ENCODE measurements around the gene PELI3. TPM values are rescaled to one million over a fixed set of nuclear protein-coding genes. Genes with fewer than 3 reads are reported as not detected.

PELI3 gene
- total RNA-seq, 2 donors from 2014 or later, result 5.4 to 6.0 TPM

DNA sequence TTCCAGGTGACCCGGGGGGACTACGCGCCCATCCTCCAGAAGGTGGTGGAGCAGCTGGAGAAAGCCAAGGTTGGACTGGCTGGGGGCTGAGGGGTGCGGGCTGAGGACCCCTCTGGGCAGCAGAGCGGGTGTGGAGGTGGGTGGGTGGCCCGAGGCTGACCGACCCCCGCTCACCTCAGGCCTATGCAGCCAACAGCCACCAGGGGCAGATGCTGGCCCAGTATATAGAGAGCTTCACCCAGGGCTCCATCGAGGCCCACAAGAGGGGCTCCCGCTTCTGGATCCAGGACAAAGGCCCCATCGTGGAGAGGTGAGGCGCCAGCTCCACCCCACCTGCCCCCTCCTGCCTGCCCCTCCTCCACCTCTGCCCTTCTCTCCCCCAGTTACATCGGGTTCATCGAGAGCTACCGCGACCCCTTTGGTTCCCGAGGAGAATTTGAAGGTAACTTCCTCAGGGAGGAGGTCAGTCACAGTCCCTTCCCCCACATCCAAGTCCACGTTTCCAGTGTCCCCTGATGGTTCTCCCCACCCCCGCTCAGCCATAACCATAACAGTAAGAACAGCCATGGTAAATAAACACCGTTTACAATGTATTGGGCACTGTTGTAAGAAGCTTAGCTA, 24.7 kb downstream of the PELI3 start:
- Mint-ChIP-seq H3K27me3 (no peaks in the 10 kb centered on the region), H3K36me3 (no peaks in the 10 kb centered on the region), H3K4me1 (ENCODE audit: low read depth in 2 of 2) (peaks cover 0 to 3% of the 10 kb centered on the region in 2 donors), H3K27ac (no peak overlapping the region), H3K4me3 (no peak overlapping the region), H3K9me3 (no peaks in the 10 kb centered on the region)
- DNase-seq (ENCODE audit: low spot score) (no peak), ATAC-seq (no peak)

DNA sequence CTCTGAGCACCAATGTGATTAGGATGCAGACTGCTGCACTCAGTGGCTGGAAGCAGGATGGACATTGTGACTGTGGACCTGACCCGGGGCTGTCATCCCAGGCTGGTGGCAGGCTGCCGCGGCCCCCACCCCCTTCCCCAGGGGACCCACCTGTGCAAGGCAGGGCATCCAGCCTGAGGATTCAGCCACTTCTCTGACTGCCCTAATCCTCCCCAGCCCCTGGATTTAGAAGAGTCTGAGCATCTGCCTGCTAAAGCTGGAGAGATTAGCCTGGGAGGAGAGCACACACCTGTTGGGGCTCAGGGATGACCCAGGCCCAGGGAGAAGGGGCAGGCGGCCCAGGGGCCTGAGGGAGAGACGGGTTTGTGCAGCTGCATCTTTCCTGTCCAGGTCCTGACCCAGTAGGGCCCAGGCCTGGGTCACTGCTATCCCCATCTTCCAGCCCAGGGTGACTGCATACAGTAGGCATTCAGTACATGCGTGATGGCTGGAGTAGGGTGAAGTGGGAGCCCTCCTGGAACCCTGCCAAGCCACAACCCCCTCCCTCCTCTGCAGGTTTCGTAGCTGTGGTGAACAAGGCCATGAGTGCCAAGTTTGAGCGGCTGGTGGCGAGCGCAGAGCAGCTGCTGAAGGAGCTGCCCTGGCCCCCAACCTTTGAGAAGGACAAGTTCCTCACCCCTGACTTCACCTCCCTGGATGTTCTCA, 25.6 kb downstream of the PELI3 start:
- H3K27me3 Mint-ChIP-seq, result no peaks in the 10 kb centered on the region
- H3K27ac Mint-ChIP-seq, result no peak overlapping the region
- ATAC-seq (no peak), DNase-seq (ENCODE audit: low spot score) (no peak)
- H3K9me3 Mint-ChIP-seq, result no peaks in the 10 kb centered on the region
- no peak overlapping the region for H3K4me3 Mint-ChIP-seq
- H3K4me1 Mint-ChIP-seq (ENCODE audit: low read depth in 2 of 2), result peaks cover 0 to 3% of the 10 kb centered on the region in 2 donors
- H3K36me3 Mint-ChIP-seq, result no peaks in the 10 kb centered on the region

DNA sequence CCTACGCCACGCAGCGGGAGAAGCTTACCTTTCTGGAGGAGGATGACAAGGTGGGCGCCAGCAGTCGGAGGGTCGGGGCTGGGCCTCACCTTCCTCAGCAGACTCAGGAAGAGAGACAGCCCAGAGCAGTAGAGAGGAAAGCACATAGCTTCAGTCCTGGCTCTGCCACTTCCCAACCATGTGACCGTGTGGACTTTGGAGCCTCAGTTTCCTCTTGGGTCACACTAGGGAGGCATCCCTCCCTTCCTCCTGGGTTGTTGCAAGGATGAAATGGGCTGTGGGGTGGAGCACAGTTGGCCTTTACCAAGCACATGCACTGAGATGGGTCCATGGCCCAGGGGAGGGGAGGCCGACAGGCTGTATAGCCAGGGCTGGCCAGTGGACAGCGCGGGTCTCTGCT, 26.4 kb downstream of the PELI3 start:
- no peak for DNase-seq (ENCODE audit: low spot score)
- ATAC-seq, result no peak
- H3K9me3 Mint-ChIP-seq, result no peaks in the 10 kb centered on the region
- H3K36me3 Mint-ChIP-seq, result no peaks in the 10 kb centered on the region
- H3K27ac Mint-ChIP-seq, result no peak overlapping the region
- H3K4me3 Mint-ChIP-seq, result no peak overlapping the region
- H3K27me3 Mint-ChIP-seq, result no peaks in the 10 kb centered on the region
- peaks cover 0 to 3% of the 10 kb centered on the region in 2 donors for H3K4me1 Mint-ChIP-seq (ENCODE audit: low read depth in 2 of 2)

DNA sequence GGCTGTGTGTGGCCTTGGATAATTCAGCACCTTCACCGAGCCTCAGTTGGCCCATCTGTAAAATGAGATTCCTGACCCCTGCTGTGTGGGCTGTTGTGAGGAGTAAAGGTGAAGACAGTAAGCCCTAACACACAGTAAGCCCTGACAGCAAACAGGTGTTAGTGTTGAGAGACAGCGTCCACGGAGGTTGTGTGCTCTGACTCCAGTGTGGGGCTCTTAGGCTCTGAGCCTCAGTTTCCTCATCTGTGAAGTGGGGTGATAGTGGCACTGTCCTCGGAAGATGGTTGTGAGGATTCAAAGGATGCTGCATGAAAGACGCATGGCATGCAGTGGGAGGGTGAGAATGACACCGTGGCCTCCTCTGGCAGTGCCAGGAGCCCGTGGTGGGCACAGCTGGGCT, 27.8 kb downstream of the PELI3 start:
- no peak overlapping the region for H3K4me3 Mint-ChIP-seq

DNA sequence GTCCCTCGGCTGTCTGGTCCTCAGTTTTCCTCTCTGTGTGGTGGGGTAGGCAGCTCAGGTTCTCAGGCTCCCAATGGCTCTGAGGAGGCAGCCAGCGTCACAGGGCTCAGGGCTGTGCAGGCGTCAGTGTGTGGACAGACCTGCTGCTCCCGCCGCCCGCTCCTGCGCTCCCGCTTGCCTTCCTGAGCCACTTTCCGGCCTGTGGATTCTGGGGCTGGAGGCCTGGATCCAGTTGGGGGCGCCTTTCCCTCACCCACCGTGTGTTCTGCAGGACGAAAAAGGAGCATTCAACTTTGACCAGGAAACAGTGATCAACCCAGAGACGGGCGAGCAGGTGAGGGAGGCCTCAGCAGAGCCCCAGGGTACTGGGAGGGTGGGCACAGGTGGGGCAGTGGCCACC, 28.2 kb downstream of the PELI3 start:
- no peak overlapping the region for H3K4me3 Mint-ChIP-seq
- H3K27me3 Mint-ChIP-seq, result no peaks in the 10 kb centered on the region
- no peaks in the 10 kb centered on the region for H3K9me3 Mint-ChIP-seq
- no peak overlapping the region for H3K27ac Mint-ChIP-seq
- H3K36me3 Mint-ChIP-seq, result no peaks in the 10 kb centered on the region
- ATAC-seq (no peak), DNase-seq (ENCODE audit: low spot score) (no peak)
- peaks cover 0 to 3% of the 10 kb centered on the region in 2 donors for H3K4me1 Mint-ChIP-seq (ENCODE audit: low read depth in 2 of 2)

More for the DNA sequence above, 27.8 kb downstream of the PELI3 start:
- Mint-ChIP-seq H3K4me1 (ENCODE audit: low read depth in 2 of 2) (peaks cover 0 to 3% of the 10 kb centered on the region in 2 donors), H3K36me3 (no peaks in the 10 kb centered on the region), H3K9me3 (no peaks in the 10 kb centered on the region), H3K27ac (no peak overlapping the region), H3K27me3 (no peaks in the 10 kb centered on the region)
- DNase-seq (ENCODE audit: low spot score), result no peak
- no peak for ATAC-seq

DNA sequence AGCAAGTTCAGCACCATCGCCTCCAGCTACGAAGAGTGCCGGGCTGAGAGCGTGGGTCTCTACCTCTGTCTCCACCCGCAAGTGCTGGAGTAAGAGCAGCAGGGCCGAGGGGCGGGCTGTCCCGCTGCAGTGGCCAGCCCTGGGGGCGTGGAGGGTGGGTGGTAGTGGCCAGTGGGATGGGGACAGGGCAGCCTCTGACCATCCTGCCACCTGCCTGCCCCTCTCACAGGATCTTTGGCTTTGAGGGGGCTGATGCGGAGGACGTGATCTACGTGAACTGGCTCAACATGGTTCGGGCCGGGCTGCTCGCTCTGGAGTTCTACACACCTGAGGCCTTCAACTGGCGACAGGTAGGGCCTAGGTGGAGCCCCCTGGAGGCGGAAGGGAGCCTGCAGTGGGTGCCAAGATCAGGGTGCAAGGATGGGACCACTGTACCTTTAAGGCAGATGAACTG, 28.7 kb downstream of the PELI3 start:
- no peak overlapping the region for H3K27ac Mint-ChIP-seq
- DNase-seq (ENCODE audit: low spot score), result no peak
- no peaks in the 10 kb centered on the region for H3K36me3 Mint-ChIP-seq
- H3K9me3 Mint-ChIP-seq, result no peaks in the 10 kb centered on the region
- no peaks in the 10 kb centered on the region for H3K27me3 Mint-ChIP-seq
- no peak for ATAC-seq
- no peak overlapping the region for H3K4me3 Mint-ChIP-seq
- peaks cover 0 to 3% of the 10 kb centered on the region in 2 donors for H3K4me1 Mint-ChIP-seq (ENCODE audit: low read depth in 2 of 2)

DNA sequence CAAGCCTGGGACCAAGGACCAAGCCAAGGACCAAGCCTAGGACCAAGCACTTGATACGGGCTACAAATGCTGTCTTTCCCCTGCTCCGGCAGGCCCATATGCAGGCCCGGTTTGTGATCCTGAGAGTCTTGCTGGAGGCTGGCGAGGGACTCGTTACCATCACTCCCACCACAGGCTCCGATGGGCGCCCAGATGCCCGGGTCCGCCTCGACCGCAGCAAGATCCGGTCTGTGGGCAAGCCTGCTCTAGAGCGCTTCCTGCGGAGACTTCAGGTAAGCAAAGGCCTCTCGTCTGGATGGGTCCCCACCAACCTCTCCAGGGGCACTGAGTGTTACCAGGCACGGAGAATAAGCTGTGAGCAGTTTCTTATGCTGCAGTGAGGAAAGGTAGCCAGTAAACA, 30.5 kb downstream of the PELI3 start:
- no peaks in the 10 kb centered on the region for H3K27me3 Mint-ChIP-seq
- H3K27ac Mint-ChIP-seq, result no peak overlapping the region
- H3K36me3 Mint-ChIP-seq, result no peaks in the 10 kb centered on the region
- ATAC-seq (no peak), DNase-seq (ENCODE audit: low spot score) (no peak)
- H3K9me3 Mint-ChIP-seq, result no peaks in the 10 kb centered on the region
- peaks cover 0 to 3% of the 10 kb centered on the region in 2 donors for H3K4me1 Mint-ChIP-seq (ENCODE audit: low read depth in 2 of 2)
- no peak overlapping the region for H3K4me3 Mint-ChIP-seq

DNA sequence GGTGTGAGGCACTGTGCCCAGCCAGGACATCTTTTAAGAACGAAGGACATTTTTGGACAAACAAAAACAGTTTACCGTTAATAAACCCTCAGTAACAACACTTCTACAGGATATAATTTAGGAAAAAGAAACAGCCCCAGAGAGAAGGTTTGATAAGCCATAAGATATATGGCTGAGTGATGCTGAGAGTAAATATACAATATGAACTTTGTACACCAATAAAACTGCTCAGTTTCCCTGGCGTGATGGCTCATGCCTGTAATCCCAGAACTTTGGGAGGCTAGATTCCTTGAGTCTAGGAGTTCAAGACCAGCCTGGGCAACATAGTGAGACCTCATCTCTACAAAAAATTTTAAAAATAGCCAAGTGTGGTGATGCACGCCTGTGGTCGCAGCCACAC, 31.8 kb downstream of the PELI3 start:
- Mint-ChIP-seq H3K4me3 (no peak overlapping the region), H3K36me3 (no peaks in the 10 kb centered on the region), H3K9me3 (no peaks in the 10 kb centered on the region), H3K27me3 (no peaks in the 10 kb centered on the region), H3K27ac (no peak overlapping the region), H3K4me1 (ENCODE audit: low read depth in 2 of 2) (no peaks in the 10 kb centered on the region)
- DNase-seq (ENCODE audit: low spot score) (no peak), ATAC-seq (no peak)

DNA sequence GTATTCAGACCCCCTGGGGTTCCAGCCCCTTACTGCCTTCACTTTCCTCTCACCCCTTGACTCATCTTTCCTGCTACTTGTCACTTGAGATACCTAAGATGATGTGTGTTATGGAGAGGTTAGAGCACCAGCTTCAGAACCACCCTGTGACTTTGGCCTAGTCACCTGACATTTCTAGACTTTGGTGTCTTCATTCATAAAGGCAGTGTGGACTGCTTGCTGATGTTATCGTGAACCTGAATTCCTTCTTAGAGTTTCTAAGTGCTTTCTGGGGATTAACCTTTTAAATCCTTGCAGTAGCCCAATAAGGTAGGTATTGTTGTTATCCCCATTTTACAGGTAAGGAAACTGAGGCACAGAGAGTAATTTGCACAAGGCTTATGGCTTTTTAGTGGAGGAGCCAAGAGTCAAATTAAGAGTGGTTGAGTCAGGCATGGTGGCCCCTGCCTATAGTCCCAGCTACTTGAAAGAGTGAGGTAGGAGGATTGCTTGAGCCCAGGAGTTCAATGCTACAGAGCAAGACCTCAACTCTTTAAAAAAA, 38.6 kb downstream of the PELI3 start:
- H3K27ac Mint-ChIP-seq, result no peak overlapping the region
- H3K27me3 Mint-ChIP-seq, result no peaks in the 10 kb centered on the region
- no peak for DNase-seq (ENCODE audit: low spot score)
- no peaks in the 10 kb centered on the region for H3K4me1 Mint-ChIP-seq (ENCODE audit: low read depth in 2 of 2)
- H3K9me3 Mint-ChIP-seq, result no peaks in the 10 kb centered on the region
- no peak overlapping the region for H3K4me3 Mint-ChIP-seq
- no peak for ATAC-seq
- H3K36me3 Mint-ChIP-seq, result peaks cover 5% of the 10 kb centered on the region

DNA sequence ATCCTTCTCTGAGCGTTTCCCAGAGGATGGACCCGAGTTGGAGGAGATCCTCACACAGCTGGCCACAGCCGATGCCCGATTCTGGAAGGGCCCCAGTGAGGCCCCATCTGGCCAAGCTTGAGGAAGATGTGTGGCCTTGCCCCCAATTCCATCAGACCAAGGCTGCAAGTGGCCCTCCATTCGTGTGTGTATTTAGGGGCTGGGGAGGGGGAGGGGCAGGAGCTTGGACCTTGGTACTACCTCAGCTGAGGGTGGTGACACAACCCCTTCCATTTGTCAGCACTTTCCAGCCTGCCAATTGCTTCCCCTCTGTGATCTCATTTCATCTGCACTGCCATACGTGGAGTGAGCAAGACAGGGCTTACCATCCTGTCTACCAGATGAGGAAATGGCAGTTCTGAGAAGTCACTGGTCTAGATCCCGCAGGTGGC, 42.4 kb downstream of the PELI3 start:
- Mint-ChIP-seq H3K27ac (no peak overlapping the region), H3K4me3 (no peak overlapping the region)

DNA sequence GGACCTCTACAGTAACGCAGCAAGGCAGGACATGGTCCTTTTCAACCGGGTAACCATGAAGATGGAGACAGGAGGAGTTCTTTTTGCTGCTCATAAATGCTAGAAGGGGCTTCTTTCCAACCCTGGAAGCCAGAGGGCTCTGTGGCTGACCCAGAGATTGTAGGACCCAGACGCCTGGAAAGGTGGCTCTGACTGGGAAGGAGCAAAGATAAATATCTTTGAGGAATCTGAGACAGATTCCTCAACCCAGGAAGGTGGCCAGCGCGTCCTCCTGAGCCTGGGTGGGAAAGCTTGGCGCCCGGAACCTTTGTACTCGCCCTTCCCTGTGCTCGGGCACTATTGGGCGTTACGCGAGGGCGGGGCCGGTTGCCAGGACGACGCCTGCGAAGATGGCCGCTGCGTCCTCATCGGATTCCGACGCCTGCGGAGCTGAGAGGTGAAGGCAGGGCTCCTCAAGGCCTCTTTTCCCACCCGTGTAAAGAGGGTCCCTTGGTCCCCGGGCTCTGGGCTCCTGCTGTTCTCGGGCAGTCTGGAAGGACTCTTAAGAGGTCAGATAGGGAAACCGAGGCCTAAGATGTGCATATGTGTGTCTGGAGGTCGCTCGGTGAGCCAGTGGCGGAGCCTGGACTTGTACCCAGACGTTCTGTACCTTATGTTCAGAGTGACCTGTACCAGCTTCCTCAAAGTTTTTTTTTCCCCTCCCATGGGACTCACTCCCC, 43.7 kb downstream of the PELI3 start, which contains the start of gene BBS1:
Gene BBS1 (plus strand): TSS at position 365 of the 719 bp plus-strand sequence. CDS start 25 bp downstream, at position 390.
- ATAC-seq, result peak; percentile 94 to 96
- Mint-ChIP-seq H3K27me3 (no peaks in the 10 kb centered on the region), H3K4me3 (peak within 1 kb of the TSS; percentile 92), H3K9me3 (no peaks in the 10 kb centered on the region), H3K36me3 (peaks cover 5% of the 10 kb centered on the region), H3K27ac (peak within 1 kb of the TSS; percentile 41 to 52), H3K4me1 (ENCODE audit: low read depth in 2 of 2) (peaks cover 8 to 10% of the 10 kb centered on the region in 2 donors)
- peak; percentile 87 for DNase-seq (ENCODE audit: low spot score)

More for the DNA sequence above, 42.4 kb downstream of the PELI3 start:
- Mint-ChIP-seq H3K4me1 (ENCODE audit: low read depth in 2 of 2) (peaks cover 8 to 10% of the 10 kb centered on the region in 2 donors), H3K36me3 (peaks cover 5% of the 10 kb centered on the region), H3K9me3 (no peaks in the 10 kb centered on the region), H3K27me3 (no peaks in the 10 kb centered on the region)
- no peak for ATAC-seq
- DNase-seq (ENCODE audit: low spot score), result no peak

DNA sequence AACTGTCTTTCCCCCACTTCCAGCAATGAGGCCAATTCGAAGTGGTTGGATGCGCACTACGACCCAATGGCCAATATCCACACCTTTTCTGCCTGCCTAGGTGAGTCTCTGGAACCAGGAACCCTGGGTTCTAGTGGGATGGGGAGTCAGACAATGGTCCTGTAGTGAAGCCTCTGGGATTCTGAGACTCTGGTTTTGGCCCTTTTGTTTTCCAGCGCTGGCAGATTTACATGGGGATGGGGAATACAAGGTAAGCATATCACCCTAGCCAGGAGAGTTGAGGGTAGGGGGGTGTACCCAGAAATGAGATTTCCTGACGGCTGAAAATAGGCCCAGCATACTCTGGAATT, 44.3 kb downstream of the PELI3 start:
- Mint-ChIP-seq H3K27ac (peak overlapping the region; percentile 41 to 52), H3K36me3 (peaks cover 5% of the 10 kb centered on the region), H3K9me3 (no peaks in the 10 kb centered on the region), H3K4me1 (ENCODE audit: low read depth in 2 of 2) (peaks cover 8 to 10% of the 10 kb centered on the region in 2 donors), H3K4me3 (peak overlapping the region; percentile 92), H3K27me3 (no peaks in the 10 kb centered on the region)
- no peak for ATAC-seq
- DNase-seq (ENCODE audit: low spot score), result no peak

DNA sequence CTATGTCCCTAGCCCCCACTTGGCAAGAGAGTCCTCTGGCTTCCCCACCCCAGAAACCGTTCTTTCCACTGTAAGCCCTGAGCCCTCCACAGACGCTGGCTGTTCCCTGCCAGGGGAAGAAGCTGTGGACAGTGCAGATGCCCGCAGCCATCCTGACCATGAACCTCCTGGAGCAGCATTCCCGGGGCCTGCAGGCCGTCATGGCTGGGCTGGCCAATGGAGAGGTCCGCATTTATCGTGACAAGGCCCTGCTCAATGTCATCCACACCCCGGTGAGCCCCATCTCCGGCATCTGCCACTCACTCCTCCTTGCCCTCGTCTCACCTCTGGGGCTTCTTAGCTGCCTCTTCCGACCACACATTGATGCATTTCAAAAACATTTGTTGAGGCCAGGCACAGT, 56.9 kb downstream of the PELI3 start:
- no peak overlapping the region for H3K4me3 Mint-ChIP-seq
- H3K27ac Mint-ChIP-seq, result no peak overlapping the region
- peaks cover 11% of the 10 kb centered on the region for H3K36me3 Mint-ChIP-seq
- no peaks in the 10 kb centered on the region for H3K4me1 Mint-ChIP-seq (ENCODE audit: low read depth in 2 of 2)
- H3K9me3 Mint-ChIP-seq, result no peaks in the 10 kb centered on the region
- no peak for ATAC-seq
- no peak for DNase-seq (ENCODE audit: low spot score)
- H3K27me3 Mint-ChIP-seq, result no peaks in the 10 kb centered on the region

Measured in natural killer cell treated with Interleukin-12 subunit alpha and Interleukin-12 subunit beta and Interleukin-15 and Interleukin-18, amount 100 ng/mL, for 72 hours (primary cell).